Breast epithelium (tissue), 4 donors: ENCODE measurements around the gene CRYZ. TPM values are rescaled to one million over a fixed set of nuclear protein-coding genes. Genes with fewer than 3 reads are reported as not detected.

Source experiments
- DNase-seq, 2 donors: peaks; one replicate each; pipeline ENCODE4 v3.0.0-alpha.2; 2019; ENCODE audit warnings: low spot score in 2 of 2
- H3K27ac ChIP-seq, 2 donors: fragments of 200-600 bp; sonication (generic) in 1 of 2; one replicate each; pipeline ENCODE4 v1.5.1; 2016 to 2019; ENCODE audit warnings: mild to moderate bottlenecking in 1 of 2
- H3K27me3 ChIP-seq, 2 donors: fragments of 200-600 bp; sonication (generic) in 1 of 2; one replicate each; pipeline versions ENCODE4 v1.5.1 to v1.6.0; 2017 to 2019; ENCODE audit warnings: control low read depth in 1 of 2, mild to moderate bottlenecking in 1 of 2
- H3K36me3 ChIP-seq: fragments of 200-600 bp; one replicate; pipeline ENCODE4 v1.5.1; 2019
- H3K4me1 ChIP-seq, 2 donors: fragments of 200-600 bp; sonication (generic); one replicate each; pipeline ENCODE4 v1.5.1; 2016 to 2019; ENCODE audit warnings: control low read depth in 1 of 2
- H3K4me3 ChIP-seq, 3 donors: fragments of 200-600 bp; sonication (generic); 1 replicate in 2 of 3; 2 replicates in 1 of 3; pipeline ENCODE4 v1.5.1; 2016 to 2019; ENCODE audit warnings: mild to moderate bottlenecking in 3 of 3, moderate library complexity in 2 of 3
- H3K9me3 ChIP-seq, 2 donors: fragments of 200-600 bp; sonication (generic) in 1 of 2; one replicate each; pipeline ENCODE4 v1.5.1; 2016 to 2019; ENCODE audit warnings: control low read depth in 1 of 2
- CTCF ChIP-seq, 3 donors: fragments of 450-650 bp; IDR thresholded peaks; one replicate each; pipeline ENCODE4 v1.5.1; 2016 to 2017; ENCODE audit warnings: antibody characterized with exemption in 3 of 3, mild to moderate bottlenecking in 3 of 3, moderate library complexity in 3 of 3
- POLR2A ChIP-seq: fragments of 450-650 bp; IDR thresholded peaks from one replicate; pipeline ENCODE4 v1.6.1; 2016; ENCODE audit warnings: antibody characterized with exemption, mild to moderate bottlenecking, moderate library complexity
- POLR2AphosphoS5 ChIP-seq, 3 donors: sonication (generic); formaldehyde crosslinking; IDR thresholded peaks; one replicate each; pipeline ENCODE4 v1.6.1; 2017; ENCODE audit warnings: antibody characterized with exemption in 3 of 3
- intact Hi-C: fragments of 100-400 bp; cut with DNase I; formaldehyde crosslinking; loops from one replicate; pipeline ENCODE4 v1.15.1; 2023; ENCODE audit warnings: low total_unique reads
- total RNA-seq, 3 donors: library from RNA; depleted of rRNA; stranded (reverse); fragments of >200 nt; gene quantifications; one replicate each; pipeline ENCODE4 v1.1.0, GENCODE V29; 2016

CRYZ gene
- total RNA-seq, 3 donors from 2014 or later = 17.8 to 40.1 (median 38.0) TPM

GRCh38 chr1:74681449-74681848 is 51.4 kb downstream of the CRYZ start:
- H3K27ac ChIP-seq = no peak overlapping the region
- intact Hi-C loops = no loop called here

GRCh38 chr1:74681001-74681400 is 51.8 kb downstream of the CRYZ start:
- TF ChIP-seq POLR2AphosphoS5 (IDR thresholded peaks at IDR 0.05) (no peak), CTCF (IDR thresholded peaks at IDR 0.05) (no peak), POLR2A (no peak)
- Histone ChIP-seq H3K27ac (no peak overlapping the region), H3K4me3 (no peak overlapping the region), H3K36me3 (no peaks in the 10 kb centered on the region), H3K4me1 (no peaks in the 10 kb centered on the region), H3K27me3 (no peaks in the 10 kb centered on the region), H3K9me3 (no peaks in the 10 kb centered on the region)
- intact Hi-C loops = no loop called here
- no peak for DNase-seq

More at GRCh38 chr1:74681449-74681848, 51.4 kb downstream of the CRYZ start:
- no peak for TF ChIP-seq CTCF (IDR thresholded peaks at IDR 0.05)
- no peak for TF ChIP-seq POLR2A
- TF ChIP-seq POLR2AphosphoS5 (IDR thresholded peaks at IDR 0.05) = no peak
- DNase-seq = no peak
- H3K27me3 ChIP-seq = no peaks in the 10 kb centered on the region
- no peaks in the 10 kb centered on the region for H3K4me1 ChIP-seq
- no peak overlapping the region for H3K4me3 ChIP-seq
- H3K36me3 ChIP-seq = no peaks in the 10 kb centered on the region
- H3K9me3 ChIP-seq = no peaks in the 10 kb centered on the region

GRCh38 chr1:74679811-74680210 is 53.0 kb downstream of the CRYZ start:
- H3K4me1 ChIP-seq = no peaks in the 10 kb centered on the region
- H3K27me3 ChIP-seq = no peaks in the 10 kb centered on the region
- no peak overlapping the region for H3K27ac ChIP-seq
- intact Hi-C loops = no loop called here
- H3K9me3 ChIP-seq = no peaks in the 10 kb centered on the region
- no peak overlapping the region for H3K4me3 ChIP-seq
- H3K36me3 ChIP-seq = no peaks in the 10 kb centered on the region
- TF ChIP-seq POLR2A (no peak), CTCF (IDR thresholded peaks at IDR 0.05) (no peak), POLR2AphosphoS5 (IDR thresholded peaks at IDR 0.05) (no peak)
- DNase-seq = no peak

GRCh38 chr1:74677926-74678325 is 54.9 kb downstream of the CRYZ start:
- intact Hi-C loops = no loop called here
- no peak for DNase-seq
- Histone ChIP-seq H3K4me3 (no peak overlapping the region), H3K27me3 (peaks cover 0 to 6% of the 10 kb centered on the region in 2 donors), H3K4me1 (no peaks in the 10 kb centered on the region), H3K27ac (no peak overlapping the region), H3K9me3 (no peaks in the 10 kb centered on the region), H3K36me3 (no peaks in the 10 kb centered on the region)
- no peak for TF ChIP-seq CTCF (IDR thresholded peaks at IDR 0.05)
- TF ChIP-seq POLR2A = no peak
- no peak for TF ChIP-seq POLR2AphosphoS5 (IDR thresholded peaks at IDR 0.05)

GRCh38 chr1:74674278-74675048 is 58.4 kb downstream of the CRYZ start:
- Histone ChIP-seq H3K36me3 (no peaks in the 10 kb centered on the region), H3K9me3 (peaks cover 0 to 10% of the 10 kb centered on the region in 2 donors), H3K4me3 (peak overlapping the region in 1 of 3 donors; percentile 62), H3K27me3 (peaks cover 0 to 6% of the 10 kb centered on the region in 2 donors), H3K4me1 (no peaks in the 10 kb centered on the region), H3K27ac (no peak overlapping the region)
- no peak for TF ChIP-seq POLR2AphosphoS5 (IDR thresholded peaks at IDR 0.05)
- no peak for TF ChIP-seq POLR2A
- TF ChIP-seq CTCF (IDR thresholded peaks at IDR 0.05) = no peak
- DNase-seq = no peak
- intact Hi-C loops = no loop called here
